Mammary epithelial cell (primary cell): Measurements from ENCODE around the gene ABAT.

ENCODE experiments used
- EZH2 ChIP-seq: IDR thresholded peaks from 2 replicates; pipeline ENCODE4 v1.6.1; 2012; ENCODE audit warnings: low read length, inconsistent platforms, borderline replicate concordance
- TF ChIP-seq, protein P1 (sequence below), 2 donors: IDR thresholded peaks in 1 of 2; conservative IDR thresholded peaks in 1 of 2; 2 replicates each; pipeline ENCODE4 v1.5.1; 2011 to 2012; ENCODE audit warnings: inconsistent platforms in 2 of 2, low read length in 2 of 2, mild to moderate bottlenecking in 2 of 2, control low read depth in 1 of 2, low read depth in 1 of 2; ENCODE audit not compliant: insufficient read depth in 1 of 2; ENCODE audit errors: extremely low read depth in 1 of 2

DNA sequence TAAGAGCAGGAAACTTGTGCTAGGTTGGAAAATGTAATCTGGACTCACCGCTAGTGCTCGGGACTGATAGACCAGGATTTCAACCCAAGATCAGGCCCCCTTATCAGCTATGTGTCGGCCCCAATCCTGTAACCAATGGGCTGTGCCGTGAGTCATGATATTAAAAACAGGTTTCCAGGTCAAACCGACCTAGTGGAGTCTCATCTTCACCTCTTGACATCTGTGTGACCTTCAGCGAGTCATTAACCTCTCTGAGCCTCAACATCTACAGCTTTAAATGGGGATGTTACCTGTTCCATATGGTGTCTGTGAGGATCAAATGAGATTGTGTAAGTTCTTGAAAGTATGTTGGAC, 123.7 kb downstream of the ABAT start:
- TF ChIP-seq, protein P1, sequence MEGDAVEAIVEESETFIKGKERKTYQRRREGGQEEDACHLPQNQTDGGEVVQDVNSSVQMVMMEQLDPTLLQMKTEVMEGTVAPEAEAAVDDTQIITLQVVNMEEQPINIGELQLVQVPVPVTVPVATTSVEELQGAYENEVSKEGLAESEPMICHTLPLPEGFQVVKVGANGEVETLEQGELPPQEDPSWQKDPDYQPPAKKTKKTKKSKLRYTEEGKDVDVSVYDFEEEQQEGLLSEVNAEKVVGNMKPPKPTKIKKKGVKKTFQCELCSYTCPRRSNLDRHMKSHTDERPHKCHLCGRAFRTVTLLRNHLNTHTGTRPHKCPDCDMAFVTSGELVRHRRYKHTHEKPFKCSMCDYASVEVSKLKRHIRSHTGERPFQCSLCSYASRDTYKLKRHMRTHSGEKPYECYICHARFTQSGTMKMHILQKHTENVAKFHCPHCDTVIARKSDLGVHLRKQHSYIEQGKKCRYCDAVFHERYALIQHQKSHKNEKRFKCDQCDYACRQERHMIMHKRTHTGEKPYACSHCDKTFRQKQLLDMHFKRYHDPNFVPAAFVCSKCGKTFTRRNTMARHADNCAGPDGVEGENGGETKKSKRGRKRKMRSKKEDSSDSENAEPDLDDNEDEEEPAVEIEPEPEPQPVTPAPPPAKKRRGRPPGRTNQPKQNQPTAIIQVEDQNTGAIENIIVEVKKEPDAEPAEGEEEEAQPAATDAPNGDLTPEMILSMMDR (conservative IDR thresholded peaks at IDR 0.05 in 1 of 2, IDR thresholded peaks at IDR 0.05 in 1 of 2; ENCODE audit: extremely low read depth in 1 of 2, insufficient read depth in 1 of 2, low read depth in 1 of 2, low read length in 2 of 2) = no peak
- TF ChIP-seq EZH2 = no peak
